Measurements from ENCODE around the gene ERVMER34-1.
A peak's percentile ranks its signal among the peaks of the same experiment; 100 is the strongest.

The ERVMER34-1 gene

GRCh38 chr4:52750819-52751486 lies at the start of gene ERVMER34-1:
ERVMER34-1 (minus strand) TSS chr4:52751425; CDS start chr4:52745520, 5,905 bp downstream.
- peak; percentile 6 for DNase-seq

GRCh38 chr4:52799813-52800212 lies 48.6 kb upstream of the ERVMER34-1 start:
- DNase-seq = no peak

GRCh38 chr4:52795533-52795932 lies 44.3 kb upstream of the ERVMER34-1 start:
- no peak for DNase-seq

- DNase-seq = no peak
Measured at GRCh38 chr4:52791936-52792335, 40.7 kb upstream of the ERVMER34-1 start.

GRCh38 chr4:52789774-52790173 lies 38.5 kb upstream of the ERVMER34-1 start:
- DNase-seq = no peak

- no peak for DNase-seq
Measured at GRCh38 chr4:52788806-52789205, 37.6 kb upstream of the ERVMER34-1 start.

- no peak for DNase-seq
Measured at GRCh38 chr4:52783069-52783468, 31.8 kb upstream of the ERVMER34-1 start.

GRCh38 chr4:52780617-52781354 lies 29.6 kb upstream of the ERVMER34-1 start:
- DNase-seq = no peak

- no peak for DNase-seq
Measured at GRCh38 chr4:52780206-52780605, 29.0 kb upstream of the ERVMER34-1 start.

GRCh38 chr4:52760256-52760655 lies 9.0 kb upstream of the ERVMER34-1 start:
- no peak for DNase-seq

GRCh38 chr4:52755426-52755825 lies 4.2 kb upstream of the ERVMER34-1 start:
- DNase-seq = no peak

- no peak for DNase-seq
Measured at GRCh38 chr4:52752936-52753335, 1.7 kb upstream of the ERVMER34-1 start.

GRCh38 chr4:52751487-52751911 lies 274 bp upstream of the ERVMER34-1 start:
- DNase-seq = peak; percentile 7

GRCh38 chr4:52750213-52750612 lies 1.0 kb downstream of the ERVMER34-1 start:
- DNase-seq = no peak

- DNase-seq = no peak
Measured at GRCh38 chr4:52748432-52748831, 2.8 kb downstream of the ERVMER34-1 start.

GRCh38 chr4:52744588-52744987 lies 6.6 kb downstream of the ERVMER34-1 start:
- DNase-seq = no peak

GRCh38 chr4:52743444-52744019 lies 7.7 kb downstream of the ERVMER34-1 start:
- no peak for DNase-seq

GRCh38 chr4:52729586-52729985 lies 21.6 kb downstream of the ERVMER34-1 start:
- no peak for DNase-seq

GRCh38 chr4:52728691-52729240 lies 22.5 kb downstream of the ERVMER34-1 start:
- DNase-seq = no peak

- DNase-seq = no peak
Measured at GRCh38 chr4:52726826-52727580, 24.2 kb downstream of the ERVMER34-1 start.

GRCh38 chr4:52721968-52722815 lies 29.0 kb downstream of the ERVMER34-1 start:
- peak; percentile 96 for DNase-seq

- no peak for DNase-seq
Measured at GRCh38 chr4:52718123-52718522, 33.1 kb downstream of the ERVMER34-1 start.
